Hepatocyte (in vitro differentiated cells): ENCODE measurements around the gene BPI. TPM values are rescaled to one million over a fixed set of nuclear protein-coding genes. Genes with fewer than 3 reads are reported as not detected.

Experiments
- DNase-seq: peaks from one replicate; pipeline ENCODE4 v3.0.0-alpha.2; 2016; ENCODE audit warnings: low spot score
- H2AFZ ChIP-seq: fragments of 200-600 bp; sonication (generic); 2 replicates; pipeline ENCODE4 v1.6.0; 2016; ENCODE audit warnings: antibody characterized with exemption, mild to moderate bottlenecking
- H3K27ac ChIP-seq: fragments of 200-600 bp; sonication (generic); 2 replicates; pipeline ENCODE4 v1.5.1; 2016; ENCODE audit warnings: mild to moderate bottlenecking
- H3K27me3 ChIP-seq: fragments of 200-600 bp; sonication (generic); 2 replicates; pipeline ENCODE4 v1.6.1; 2016
- H3K36me3 ChIP-seq: fragments of 200-600 bp; sonication (generic); replicated peaks from 2 replicates; pipeline ENCODE4 v1.5.1; 2016; ENCODE audit warnings: low read depth; ENCODE audit not compliant: insufficient read depth
- H3K4me1 ChIP-seq: fragments of 200-600 bp; sonication (generic); 2 replicates; pipeline ENCODE4 v1.5.1; 2016; ENCODE audit warnings: mild to moderate bottlenecking, moderate library complexity; ENCODE audit not compliant: insufficient read depth
- H3K4me2 ChIP-seq: fragments of 200-600 bp; sonication (generic); 2 replicates; pipeline ENCODE4 v1.6.0; 2016
- H3K4me3 ChIP-seq: fragments of 200-600 bp; sonication (generic); 2 replicates; pipeline ENCODE4 v1.5.1; 2016; ENCODE audit warnings: mild to moderate bottlenecking
- H3K79me2 ChIP-seq: fragments of 200-600 bp; sonication (generic); 2 replicates; pipeline ENCODE4 v1.6.0; 2017; ENCODE audit warnings: mild to moderate bottlenecking
- H3K9me2 ChIP-seq: fragments of 200-600 bp; sonication (generic); replicated peaks from 2 replicates; pipeline ENCODE4 v1.6.0; 2017; ENCODE audit warnings: mild to moderate bottlenecking; ENCODE audit not compliant: insufficient read depth
- H3K9me3 ChIP-seq: fragments of 200-600 bp; sonication (generic); 2 replicates; pipeline ENCODE4 v1.5.1; 2016; ENCODE audit warnings: low read depth, mild to moderate bottlenecking
- H4K20me1 ChIP-seq: fragments of 200-600 bp; sonication (generic); 2 replicates; pipeline ENCODE4 v1.6.0; 2016; ENCODE audit warnings: mild to moderate bottlenecking; ENCODE audit not compliant: insufficient read depth, poor library complexity, severe bottlenecking
- CTCF ChIP-seq: fragments of 200-600 bp; sonication (generic); IDR thresholded peaks from 2 replicates; pipeline ENCODE4 v1.5.1; 2016; ENCODE audit warnings: antibody characterized with exemption, mild to moderate bottlenecking; ENCODE audit not compliant: poor library complexity
- EZH2 ChIP-seq: fragments of 200-600 bp; sonication (generic); IDR thresholded peaks from 2 replicates; pipeline ENCODE4 v1.6.1; 2016; ENCODE audit warnings: antibody characterized with exemption, mild to moderate bottlenecking, borderline replicate concordance
- EZH2phosphoT487 ChIP-seq: fragments of 200-600 bp; sonication (generic); IDR thresholded peaks from one replicate; pipeline ENCODE4 v1.6.1; 2018; ENCODE audit warnings: antibody characterized with exemption, mild to moderate bottlenecking, low read depth, moderate library complexity; ENCODE audit not compliant: unreplicated experiment, severe bottlenecking
- WGBS: methylation state at CpG from one replicate; pipeline ENCODE4 v1.1.6; 2016; ENCODE audit warnings: low lambda C conversion rate; ENCODE audit errors: missing lambda C conversion rate; 5-methylcytosine and 5-hydroxymethylcytosine counted together
- polyA plus RNA-seq: library from polyadenylated mRNA; unstranded; fragments of >200 nt; fragmentation: Nextera tagmentation; extraction: Ambion mirVana; gene quantifications from 2 replicates; pipeline ENCODE4 v1.2.1, GENCODE V29; 2016
- total RNA-seq: library from RNA; depleted of rRNA; stranded (reverse); fragments of >200 nt; gene quantifications from 2 replicates; pipeline ENCODE4 v1.2.3, GENCODE V29; 2014

The BPI gene
- total and polyA plus RNA-seq, 2 experiments from 2014 or later = 0.63 to 0.66 TPM

GRCh38 chr20:38266426-38266825, 37.5 kb upstream of the BPI start:
- TF ChIP-seq EZH2phosphoT487 (no peak), CTCF (no peak), EZH2 (no peak)
- Histone ChIP-seq H3K4me2 (no peak overlapping the region), H3K79me2 (no peaks in the 10 kb centered on the region), H3K9me3 (no peaks in the 10 kb centered on the region), H3K9me2 (no peaks in the 10 kb centered on the region), H4K20me1 (no peaks in the 10 kb centered on the region), H2AFZ (no peak overlapping the region), H3K36me3 (no peaks in the 10 kb centered on the region), H3K4me3 (no peak overlapping the region), H3K27ac (no peak overlapping the region), H3K4me1 (no peaks in the 10 kb centered on the region), H3K27me3 (peaks cover 6% of the 10 kb centered on the region)
- 90% methylated on average over 2 of the region's 2 CpGs for WGBS
- DNase-seq = no peak

- Histone ChIP-seq H3K27ac (no peak overlapping the region), H3K9me3 (no peaks in the 10 kb centered on the region), H3K4me2 (no peak overlapping the region), H3K27me3 (peaks cover 2% of the 10 kb centered on the region), H2AFZ (no peak overlapping the region), H3K79me2 (no peaks in the 10 kb centered on the region), H3K4me3 (no peak overlapping the region), H3K4me1 (no peaks in the 10 kb centered on the region), H3K9me2 (no peaks in the 10 kb centered on the region), H3K36me3 (no peaks in the 10 kb centered on the region), H4K20me1 (no peaks in the 10 kb centered on the region)
- TF ChIP-seq CTCF = no peak
- TF ChIP-seq EZH2 = no peak
- no peak for TF ChIP-seq EZH2phosphoT487
- 89% methylated on average over 2 of the region's 2 CpGs for WGBS
- no peak for DNase-seq
Observed at GRCh38 chr20:38267296-38267695, 36.7 kb upstream of the BPI start.

- Histone ChIP-seq H3K27me3 (no peaks in the 10 kb centered on the region), H3K4me2 (no peak overlapping the region), H3K4me3 (no peak overlapping the region), H2AFZ (no peak overlapping the region), H3K9me3 (no peaks in the 10 kb centered on the region), H3K27ac (no peak overlapping the region), H3K4me1 (no peaks in the 10 kb centered on the region), H3K79me2 (no peaks in the 10 kb centered on the region), H3K36me3 (no peaks in the 10 kb centered on the region), H3K9me2 (no peaks in the 10 kb centered on the region), H4K20me1 (no peaks in the 10 kb centered on the region)
- 86% methylated on average over 5 of the region's 5 CpGs for WGBS
- no peak for TF ChIP-seq EZH2
- no peak for TF ChIP-seq CTCF
- no peak for TF ChIP-seq EZH2phosphoT487
- no peak for DNase-seq
Observed at GRCh38 chr20:38267901-38268514, 35.9 kb upstream of the BPI start.

GRCh38 chr20:38269040-38269439, 34.9 kb upstream of the BPI start:
- Histone ChIP-seq H3K9me2 (no peaks in the 10 kb centered on the region), H3K4me1 (no peaks in the 10 kb centered on the region), H3K4me2 (no peak overlapping the region), H3K27me3 (no peaks in the 10 kb centered on the region), H4K20me1 (no peaks in the 10 kb centered on the region), H3K79me2 (no peaks in the 10 kb centered on the region), H3K4me3 (no peak overlapping the region), H3K9me3 (no peaks in the 10 kb centered on the region), H3K36me3 (no peaks in the 10 kb centered on the region), H2AFZ (no peak overlapping the region), H3K27ac (no peak overlapping the region)
- WGBS = 96% methylated on average over 3 of the region's 3 CpGs
- TF ChIP-seq CTCF (no peak), EZH2 (no peak), EZH2phosphoT487 (no peak)
- no peak for DNase-seq
